Nephron progenitor cell (in vitro differentiated cells): ENCODE measurements around the gene SPON1.

Experiments
- DNase-seq: peaks from one replicate; pipeline ENCODE4 v3.0.0; 2021
- H3K27ac Mint-ChIP-seq: 2 replicates; pipeline ENCODE4 v1.8.0; 2021; ENCODE audit warnings: mild to moderate bottlenecking, moderate library complexity, mixed read lengths
- H3K27me3 Mint-ChIP-seq: 2 replicates; pipeline ENCODE4 v1.8.0; 2021; ENCODE audit warnings: mild to moderate bottlenecking, low read depth, mixed read lengths; ENCODE audit not compliant: poor library complexity
- H3K36me3 Mint-ChIP-seq: 2 replicates; pipeline ENCODE4 v1.8.0; 2021; ENCODE audit warnings: low read depth, mixed read lengths
- H3K4me1 Mint-ChIP-seq: 2 replicates; pipeline ENCODE4 v1.8.0; 2021; ENCODE audit warnings: mixed read lengths
- H3K4me3 Mint-ChIP-seq: 2 replicates; pipeline ENCODE4 v1.8.0; 2021; ENCODE audit warnings: mild to moderate bottlenecking, moderate library complexity, mixed read lengths
- H3K9me3 Mint-ChIP-seq: 2 replicates; pipeline ENCODE4 v1.8.0; 2021; ENCODE audit warnings: mild to moderate bottlenecking, moderate library complexity, mixed read lengths
- CTCF ChIP-seq: fragments of 200-600 bp; sonication (generic); IDR thresholded peaks from 2 replicates; pipeline ENCODE4 v1.5.0; 2021; ENCODE audit warnings: antibody characterized with exemption

SPON1 gene

GRCh38 chr11:13962562-13963168, at the start of gene SPON1:
SPON1 (plus strand) TSS chr11:13962723; CDS start chr11:13962905, 182 bp downstream.
- H3K36me3 Mint-ChIP-seq, result no peaks in the 10 kb centered on the region
- H3K27me3 Mint-ChIP-seq, result peaks cover 57% of the 10 kb centered on the region
- DNase-seq, result peak; percentile 81
- TF ChIP-seq CTCF, result no peak
- peaks cover 77% of the 10 kb centered on the region for H3K4me1 Mint-ChIP-seq
- H3K9me3 Mint-ChIP-seq, result no peaks in the 10 kb centered on the region
- peak within 1 kb of the TSS; percentile 75 for H3K27ac Mint-ChIP-seq
- H3K4me3 Mint-ChIP-seq, result peak within 1 kb of the TSS; percentile 89

DNA sequence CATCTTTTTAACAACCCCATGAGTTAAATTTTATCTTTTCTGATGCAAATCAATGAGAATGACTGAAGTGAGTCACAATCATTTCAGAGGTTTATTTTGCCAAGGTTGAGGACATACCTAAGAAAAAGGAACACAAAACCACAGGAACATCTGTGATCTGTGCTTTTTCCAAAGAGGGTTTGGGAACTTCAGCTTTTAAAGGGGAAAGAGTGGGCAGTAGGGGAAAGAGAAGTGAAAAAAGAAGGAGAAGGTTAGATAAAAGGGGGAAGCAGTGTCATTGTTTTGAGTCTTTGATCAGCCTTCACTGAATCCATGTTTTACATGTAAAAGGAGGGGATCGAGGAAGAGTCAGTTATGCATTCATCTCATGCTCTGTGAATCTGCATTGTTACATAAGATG, 45.3 kb upstream of the SPON1 start:
- H3K4me3 Mint-ChIP-seq, result no peak overlapping the region

DNA sequence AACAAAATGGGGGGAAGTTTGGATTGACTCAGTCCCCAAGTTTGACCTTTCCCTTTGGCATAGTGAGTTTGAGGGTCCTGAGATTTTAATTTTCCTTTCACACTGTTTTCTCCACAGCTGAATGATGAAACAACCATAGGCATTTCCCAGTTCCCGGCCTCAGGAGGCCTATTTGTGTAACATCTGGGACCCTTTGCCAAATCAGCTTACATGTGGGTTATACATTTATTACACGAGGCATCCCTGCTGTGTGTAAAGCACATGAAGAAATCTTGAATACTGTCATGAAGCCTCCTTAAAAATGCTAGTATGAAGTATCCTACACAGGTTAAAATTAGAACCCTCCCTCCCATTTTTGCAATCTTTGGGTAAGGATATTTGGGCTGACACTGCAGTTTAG, 44.6 kb upstream of the SPON1 start:
- Mint-ChIP-seq H3K9me3 (peaks cover 15% of the 10 kb centered on the region), H3K27me3 (peaks cover 3% of the 10 kb centered on the region), H3K36me3 (no peaks in the 10 kb centered on the region), H3K27ac (no peak overlapping the region), H3K4me1 (peaks cover 33% of the 10 kb centered on the region), H3K4me3 (no peak overlapping the region)
- TF ChIP-seq CTCF, result no peak
- no peak for DNase-seq

More for the DNA sequence above, 45.3 kb upstream of the SPON1 start:
- Mint-ChIP-seq H3K4me1 (peaks cover 26% of the 10 kb centered on the region), H3K9me3 (peaks cover 22% of the 10 kb centered on the region), H3K27ac (no peak overlapping the region), H3K36me3 (no peaks in the 10 kb centered on the region), H3K27me3 (peaks cover 5% of the 10 kb centered on the region)
- TF ChIP-seq CTCF, result no peak
- DNase-seq, result no peak

GRCh38 chr11:13920756-13921155, 41.8 kb upstream of the SPON1 start:
- Mint-ChIP-seq H3K4me3 (no peak overlapping the region), H3K4me1 (peaks cover 61% of the 10 kb centered on the region), H3K9me3 (peaks cover 2% of the 10 kb centered on the region), H3K36me3 (no peaks in the 10 kb centered on the region), H3K27me3 (peaks cover 3% of the 10 kb centered on the region), H3K27ac (no peak overlapping the region)
- no peak for DNase-seq
- TF ChIP-seq CTCF, result no peak

- H3K36me3 Mint-ChIP-seq, result no peaks in the 10 kb centered on the region
- TF ChIP-seq CTCF, result no peak
- no peak overlapping the region for H3K27ac Mint-ChIP-seq
- peaks cover 59% of the 10 kb centered on the region for H3K4me1 Mint-ChIP-seq
- DNase-seq, result no peak
- peaks cover 3% of the 10 kb centered on the region for H3K27me3 Mint-ChIP-seq
- no peak overlapping the region for H3K4me3 Mint-ChIP-seq
- H3K9me3 Mint-ChIP-seq, result no peaks in the 10 kb centered on the region
These were observed 41.0 kb upstream of the SPON1 start for GRCh38 chr11:13921545-13921944.

- Mint-ChIP-seq H3K4me3 (no peak overlapping the region), H3K27me3 (peaks cover 3% of the 10 kb centered on the region), H3K36me3 (no peaks in the 10 kb centered on the region), H3K9me3 (no peaks in the 10 kb centered on the region), H3K27ac (no peak overlapping the region), H3K4me1 (peaks cover 60% of the 10 kb centered on the region)
- DNase-seq, result no peak
- no peak for TF ChIP-seq CTCF
These were observed 39.3 kb upstream of the SPON1 start for GRCh38 chr11:13923182-13923581.
